ENCODE results near the gene DDX47.

DNA sequence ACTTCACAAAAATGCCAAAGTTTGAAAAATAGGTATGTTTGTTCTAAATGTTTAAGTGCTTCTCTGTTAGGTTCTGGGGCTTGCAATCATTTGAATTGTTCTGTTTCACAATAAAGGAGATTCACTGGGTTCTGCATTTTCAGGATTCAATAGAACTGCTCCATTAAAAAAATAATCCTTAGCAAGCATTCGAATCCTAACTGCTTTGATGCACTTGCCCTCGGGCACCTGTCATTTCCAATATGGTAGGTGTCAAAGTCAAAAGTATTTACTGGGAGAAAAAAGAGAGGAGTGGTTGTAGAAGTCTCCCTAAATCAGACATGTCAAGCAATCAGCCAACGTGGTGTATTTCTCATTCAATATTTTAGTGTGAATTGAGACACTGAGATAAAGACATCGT lies 22.2 kb upstream of the DDX47 start:
- TF ChIP-seq POLR2AphosphoS2 (IDR thresholded peaks at IDR 0.05; ENCODE audit: low read depth, low read length) (no peak), RCOR1 (conservative IDR thresholded peaks at IDR 0.05; ENCODE audit: low read depth, low read length) (no peak), JUNB (IDR thresholded peaks at IDR 0.05) (no peak), PKNOX1 (IDR thresholded peaks at IDR 0.05) (no peak)
- TF ChIP-seq, protein P1, sequence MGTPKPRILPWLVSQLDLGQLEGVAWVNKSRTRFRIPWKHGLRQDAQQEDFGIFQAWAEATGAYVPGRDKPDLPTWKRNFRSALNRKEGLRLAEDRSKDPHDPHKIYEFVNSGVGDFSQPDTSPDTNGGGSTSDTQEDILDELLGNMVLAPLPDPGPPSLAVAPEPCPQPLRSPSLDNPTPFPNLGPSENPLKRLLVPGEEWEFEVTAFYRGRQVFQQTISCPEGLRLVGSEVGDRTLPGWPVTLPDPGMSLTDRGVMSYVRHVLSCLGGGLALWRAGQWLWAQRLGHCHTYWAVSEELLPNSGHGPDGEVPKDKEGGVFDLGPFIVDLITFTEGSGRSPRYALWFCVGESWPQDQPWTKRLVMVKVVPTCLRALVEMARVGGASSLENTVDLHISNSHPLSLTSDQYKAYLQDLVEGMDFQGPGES (IDR thresholded peaks at IDR 0.05) = no peak

All from GM12878 (cell line).